IMR-90 (cell line): ENCODE measurements around the gene CCDC32. TPM values are rescaled to one million over a fixed set of nuclear protein-coding genes. Genes with fewer than 3 reads are reported as not detected.
A peak's percentile ranks its signal among the peaks of the same experiment; 100 is the strongest.

Experiments
- ATAC-seq: fragments of 200-7000 bp; cut with Tn5 transposase; 2 replicates; pipeline ENCODE4 v1.9.1; 2020; ENCODE audit warnings: low read depth, mild to moderate bottlenecking, moderate library complexity
- BruUV-seq: library from RNA; stranded (reverse); fragments of 400-500 nt; replicated peaks from 2 replicates; lab custom pipeline; 2021; lab: Mats Ljungman, UMichigan
- CTCF ChIA-PET: fragments of 300-600 bp; formaldehyde crosslinking; extraction: SDS; loops from one replicate; lab custom pipeline; 2021; ENCODE audit warnings: antibody characterized with exemption; lab: Yijun Ruan, JAX
- POLR2A ChIA-PET: fragments of 300-600 bp; sonication (Branson Sonifier 250); formaldehyde crosslinking; loops from one replicate; lab custom pipeline; 2022; ENCODE audit warnings: antibody characterized with exemption; ENCODE audit not compliant: unreplicated experiment; lab: Charles Lee
- DNase-seq: peaks from one replicate; pipeline ENCODE4 v3.0.0; 2013
- H2AFZ ChIP-seq: replicated peaks from 2 replicates; pipeline ENCODE3; 2013; ENCODE audit warnings: low read length, mild to moderate bottlenecking; ENCODE audit not compliant: poor library complexity
- H2AK5ac ChIP-seq: 2 replicates; pipeline ENCODE4 v1.6.1; 2013; ENCODE audit warnings: low read depth, low read length, inconsistent platforms
- H2AK9ac ChIP-seq: replicated peaks from 2 replicates; pipeline ENCODE3; 2013; ENCODE audit warnings: mild to moderate bottlenecking, low read depth, low read length, moderate library complexity; ENCODE audit not compliant: poor library complexity
- H2BK120ac ChIP-seq: 2 replicates; pipeline ENCODE4 v1.6.1; 2013; ENCODE audit warnings: low read depth, low read length, inconsistent platforms
- H2BK15ac ChIP-seq: 3 replicates; pipeline ENCODE4 v1.6.1; 2013; ENCODE audit warnings: low read depth, low read length, inconsistent platforms
- H2BK20ac ChIP-seq: 2 replicates; pipeline ENCODE4 v1.6.1; 2013; ENCODE audit warnings: low read depth, mild to moderate bottlenecking, inconsistent platforms, low read length, moderate library complexity
- H2BK5ac ChIP-seq: 2 replicates; pipeline ENCODE4 v1.6.1; 2013; ENCODE audit warnings: mild to moderate bottlenecking, low read depth, low read length, inconsistent platforms; ENCODE audit not compliant: poor library complexity, severe bottlenecking
- H3K14ac ChIP-seq: replicated peaks from 2 replicates; pipeline ENCODE4 v1.6.1; 2013; ENCODE audit warnings: low read depth, low read length, inconsistent platforms
- H3K18ac ChIP-seq: 2 replicates; pipeline ENCODE4 v1.6.1; 2013; ENCODE audit warnings: low read depth, low read length, control low read depth
- H3K23ac ChIP-seq: 2 replicates; pipeline ENCODE4 v1.6.1; 2013; ENCODE audit warnings: low read depth, low read length, inconsistent platforms
- H3K27ac ChIP-seq: 2 replicates; pipeline ENCODE4 v1.5.1; 2013; ENCODE audit warnings: mild to moderate bottlenecking, control low read depth, low read length; ENCODE audit not compliant: insufficient read depth
- H3K27me3 ChIP-seq: 2 replicates; pipeline ENCODE4 v1.6.1; 2013; ENCODE audit warnings: low read length; ENCODE audit not compliant: control insufficient read depth, insufficient read depth
- H3K36me3 ChIP-seq: 2 replicates; pipeline ENCODE4 v1.6.1; 2013; ENCODE audit warnings: low read length, mixed read lengths; ENCODE audit not compliant: control insufficient read depth, insufficient read depth
- H3K4ac ChIP-seq: 2 replicates; pipeline ENCODE4 v1.6.1; 2013; ENCODE audit warnings: low read depth, low read length, inconsistent platforms
- H3K4me1 ChIP-seq: 2 replicates; pipeline ENCODE4 v1.6.1; 2013; ENCODE audit warnings: low read length, mixed read lengths; ENCODE audit not compliant: control insufficient read depth, insufficient read depth
- H3K4me2 ChIP-seq: 2 replicates; pipeline ENCODE4 v1.6.1; 2013; ENCODE audit warnings: low read depth, mild to moderate bottlenecking, control low read depth, low read length, moderate library complexity
- H3K4me3 ChIP-seq: 2 replicates; pipeline ENCODE4 v1.5.1; 2013; ENCODE audit warnings: low read depth, mild to moderate bottlenecking, control low read depth, low read length, moderate library complexity; ENCODE audit not compliant: insufficient read depth
- H3K56ac ChIP-seq: 2 replicates; pipeline ENCODE4 v1.6.1; 2013; ENCODE audit warnings: low read length, inconsistent platforms; ENCODE audit not compliant: insufficient read depth; ENCODE audit errors: extremely low read depth
- H3K79me1 ChIP-seq, 2 experiments: 2 replicates each; pipeline ENCODE4 v1.6.1; 2013; ENCODE audit warnings: low read length in 2 of 2, inconsistent platforms in 1 of 2, low read depth in 1 of 2
- H3K9ac ChIP-seq: 2 replicates; pipeline ENCODE4 v1.6.1; 2013; ENCODE audit warnings: low read depth, low read length, control low read depth
- H3K9me1 ChIP-seq: 2 replicates; pipeline ENCODE4 v1.6.1; 2013; ENCODE audit warnings: low read length, inconsistent platforms; ENCODE audit not compliant: insufficient read depth
- H3K9me3 ChIP-seq: 2 replicates; pipeline ENCODE4 v1.6.1; 2013; ENCODE audit warnings: low read length; ENCODE audit not compliant: control insufficient read depth, insufficient read depth
- H4K20me1 ChIP-seq: 2 replicates; pipeline ENCODE4 v1.6.1; 2013; ENCODE audit warnings: low read length, inconsistent platforms; ENCODE audit not compliant: insufficient read depth
- H4K5ac ChIP-seq: 2 replicates; pipeline ENCODE4 v1.6.1; 2013; ENCODE audit warnings: mild to moderate bottlenecking, low read depth, low read length, control low read depth
- H4K8ac ChIP-seq, 2 experiments: 2 replicates each; pipeline ENCODE4 v1.6.1; 2013; ENCODE audit warnings: low read depth in 2 of 2, low read length in 2 of 2, control low read depth in 1 of 2, inconsistent platforms in 1 of 2
- H4K91ac ChIP-seq: 2 replicates; pipeline ENCODE4 v1.6.1; 2013; ENCODE audit warnings: low read depth, low read length, inconsistent platforms; ENCODE audit not compliant: insufficient read depth
- BHLHE40 ChIP-seq: fragments of 150-350 bp; IDR thresholded peaks from 2 replicates; pipeline ENCODE4 v1.6.1; 2016; ENCODE audit warnings: mild to moderate bottlenecking, low read depth, low read length
- CEBPB ChIP-seq: IDR thresholded peaks from 2 replicates; pipeline ENCODE4 v1.6.1; 2012; ENCODE audit warnings: low read depth, low read length, improper control_type of control experiment
- CHD1 ChIP-seq: IDR thresholded peaks from 2 replicates; pipeline ENCODE4 v1.6.1; 2012; ENCODE audit warnings: low read depth, low read length, improper control_type of control experiment
- CTCF ChIP-seq: conservative IDR thresholded peaks from 2 replicates; pipeline ENCODE4 v1.5.1; 2012; ENCODE audit warnings: mild to moderate bottlenecking, low read depth, low read length, improper control_type of control experiment
- ELK1 ChIP-seq: fragments of 150-350 bp; IDR thresholded peaks from 2 replicates; pipeline ENCODE4 v1.6.1; 2016; ENCODE audit warnings: low read depth, mild to moderate bottlenecking, low read length, moderate library complexity, borderline replicate concordance
- FOS ChIP-seq: fragments of 150-350 bp; IDR thresholded peaks from 2 replicates; pipeline ENCODE4 v1.6.1; 2016; ENCODE audit warnings: low read depth, low read length
- MAFK ChIP-seq: IDR thresholded peaks from 2 replicates; pipeline ENCODE4 v1.6.1; 2012; ENCODE audit warnings: low read depth, low read length, improper control_type of control experiment
- MAZ ChIP-seq: IDR thresholded peaks from 2 replicates; pipeline ENCODE4 v1.6.1; 2012; ENCODE audit warnings: low read depth, mild to moderate bottlenecking, low read length, improper control_type of control experiment, moderate library complexity, borderline replicate concordance
- NFE2L2 ChIP-seq: fragments of 150-350 bp; IDR thresholded peaks from 2 replicates; pipeline ENCODE4 v1.6.1; 2016; ENCODE audit warnings: low read depth, mild to moderate bottlenecking, low read length
- POLR2A ChIP-seq: IDR thresholded peaks from 2 replicates; pipeline ENCODE4 v1.6.1; 2012; ENCODE audit warnings: mild to moderate bottlenecking, low read depth, low read length
- RAD21 ChIP-seq: IDR thresholded peaks from 2 replicates; pipeline ENCODE4 v1.6.1; 2012; ENCODE audit warnings: low read length, improper control_type of control experiment
- RCOR1 ChIP-seq: IDR thresholded peaks from 2 replicates; pipeline ENCODE4 v1.6.1; 2012; ENCODE audit warnings: mild to moderate bottlenecking, low read length, improper control_type of control experiment; ENCODE audit not compliant: insufficient replicate concordance
- USF2 ChIP-seq: fragments of 150-350 bp; IDR thresholded peaks from 2 replicates; pipeline ENCODE4 v1.6.1; 2017; ENCODE audit warnings: mild to moderate bottlenecking, antibody characterized with exemption, low read length, low read depth
- WGBS, 2 experiments: methylation state at CpG; one replicate each; pipeline versions ENCODE4 v1.1.5 to v1.1.7; 2013; ENCODE audit warnings: missing lambda C conversion rate in 2 of 2; ENCODE audit not compliant: insufficient read length in 1 of 2; ENCODE audit errors: extremely low coverage in 2 of 2; 5-methylcytosine and 5-hydroxymethylcytosine counted together
- dilution Hi-C: fragments of 300-500 bp; cut with HindIII; formaldehyde crosslinking; loops from one replicate; pipeline ENCODE4 v1.14.3; 2018; ENCODE audit warnings: low sequenced_read_pairs; ENCODE audit not compliant: unreplicated experiment
- in situ Hi-C: fragments of 300-500 bp; cut with MboI; formaldehyde crosslinking; loops from 3 replicates; pipeline ENCODE4 v1.14.3; 2019; ENCODE audit warnings: low sequenced_read_pairs, inconsistent platforms, mixed read lengths
- intact Hi-C: fragments of 100-400 bp; cut with micrococcal nuclease; formaldehyde crosslinking; loops from 2 replicates; pipeline ENCODE4 v1.10.0; 2022
- polyA plus RNA-seq, 3 experiments: library from polyadenylated mRNA; depleted of rRNA; stranded (reverse); fragments of >200 nt; gene quantifications; 2 replicates each; pipeline ENCODE4 v1.2.3, GENCODE V29; 2012; ENCODE audit warnings: low replicate concordance in 1 of 3
- total RNA-seq: library from RNA; depleted of rRNA; stranded (reverse); fragments of >200 nt; gene quantifications from 2 replicates; pipeline ENCODE4 v1.2.3, GENCODE V29; 2012

The CCDC32 gene
- total and polyA plus RNA-seq, 2 of the 4 experiments (the other 2 are of a cell fraction): 14.8 to 15.1 TPM

GRCh38 chr15:40593588-40594428 lies 29.0 kb upstream of the CCDC32 start, which contains the start of gene KNL1 (continued):
- no peak for TF ChIP-seq NFE2L2
- TF ChIP-seq CEBPB: peak; percentile 99
- peak; percentile 47 for TF ChIP-seq POLR2A

- Histone ChIP-seq H3K4me2 (no peak overlapping the region), H3K4ac (no peak overlapping the region), H4K8ac (no peak overlapping the region), H4K91ac (no peak overlapping the region), H3K36me3 (no peaks in the 10 kb centered on the region), H2BK5ac (no peak overlapping the region), H2BK15ac (no peak overlapping the region), H2AFZ (no peak overlapping the region), H2BK20ac (no peak overlapping the region), H3K9me1 (no peaks in the 10 kb centered on the region), H3K9me3 (no peaks in the 10 kb centered on the region), H2AK9ac (no peak overlapping the region), H3K56ac (no peak overlapping the region), H3K79me1 (peaks cover 2 to 15% of the 10 kb centered on the region in 2 experiments; a peak in 3 of 4 replicates), H4K5ac (no peak overlapping the region), H3K23ac (no peak overlapping the region), H3K9ac (no peak overlapping the region), H2BK120ac (no peak overlapping the region), H3K4me3 (no peak overlapping the region), H3K18ac (no peak overlapping the region), H4K20me1 (no peaks in the 10 kb centered on the region), H3K27me3 (no peaks in the 10 kb centered on the region), H2AK5ac (no peak overlapping the region), H3K4me1 (no peaks in the 10 kb centered on the region), H3K27ac (no peak overlapping the region), H3K14ac (no peak overlapping the region)
- in situ Hi-C loops: no loop called here
- BruUV-seq: no TSS peak
- no peak for ATAC-seq
- dilution Hi-C loops: no loop called here
- ChIA-PET CTCF (no interaction called here), POLR2A (no interaction called here)
- intact Hi-C loops: no loop called here
- no CpG with 5 or more reads among the region's 2 CpGs for WGBS, 2 experiments
- no peak for DNase-seq
- TF ChIP-seq MAFK (no peak), BHLHE40 (no peak), ELK1 (no peak), CHD1 (no peak), CTCF (no peak), NFE2L2 (no peak), RAD21 (no peak), FOS (no peak), USF2 (no peak), MAZ (no peak), CEBPB (no peak), RCOR1 (no peak), POLR2A (no peak)
Observed at GRCh38 chr15:40593165-40593564, 28.3 kb upstream of the CCDC32 start.
